Spleen (tissue), 11 donors: ENCODE measurements around the gene KCNJ14. TPM values are rescaled to one million over a fixed set of nuclear protein-coding genes. Genes with fewer than 3 reads are reported as not detected.
A peak's percentile ranks its signal among the peaks of the same experiment; 100 is the strongest.

Experiments
- DNase-seq: peaks from one replicate; pipeline ENCODE4 v3.0.0-alpha.2; 2020
- H3K27ac ChIP-seq, 8 donors: fragments of 200-600 bp; sonication (generic) in 7 of 8; 1 replicate in 4 of 8; 2 replicates in 4 of 8; pipeline versions ENCODE4 v1.5.0 to v1.8.0; 2016 to 2021; ENCODE audit warnings: inconsistent platforms in 4 of 8, mild to moderate bottlenecking in 4 of 8, moderate library complexity in 1 of 8
- H3K27me3 ChIP-seq, 7 donors: fragments of 200-600 bp; sonication (generic) in 6 of 7; replicated peaks in 1 of 7; 1 replicate in 4 of 7; 2 replicates in 3 of 7; pipeline versions ENCODE4 v1.5.0 to v1.8.0; 2016 to 2021; ENCODE audit warnings: inconsistent platforms in 3 of 7, mild to moderate bottlenecking in 1 of 7
- H3K36me3 ChIP-seq, 6 donors: fragments of 200-600 bp; sonication (generic) in 5 of 6; 1 replicate in 4 of 6; 2 replicates in 2 of 6; pipeline versions ENCODE4 v1.5.0 to v1.8.0; 2016 to 2021; ENCODE audit warnings: inconsistent platforms in 2 of 6
- H3K4me1 ChIP-seq, 6 donors: fragments of 200-600 bp; sonication (generic) in 5 of 6; 1 replicate in 3 of 6; 2 replicates in 3 of 6; pipeline versions ENCODE4 v1.5.0 to v1.8.0; 2016 to 2021; ENCODE audit warnings: inconsistent platforms in 3 of 6
- H3K4me3 ChIP-seq, 8 donors: fragments of 200-600 bp; sonication (generic) in 7 of 8; 1 replicate in 4 of 8; 2 replicates in 4 of 8; pipeline versions ENCODE4 v1.5.0 to v1.8.0; 2016 to 2021; ENCODE audit warnings: inconsistent platforms in 4 of 8, mild to moderate bottlenecking in 4 of 8, moderate library complexity in 2 of 8
- H3K9me3 ChIP-seq, 8 donors: fragments of 200-600 bp; sonication (generic) in 7 of 8; 1 replicate in 4 of 8; 2 replicates in 4 of 8; pipeline versions ENCODE4 v1.5.0 to v1.8.0; 2016 to 2021; ENCODE audit warnings: inconsistent platforms in 4 of 8
- CTCF ChIP-seq, 11 experiments: fragments of 200-600 bp in 7 of 11; fragments of 450-650 bp in 4 of 11; sonication (generic) in 4 of 11; IDR thresholded peaks in 8 of 11; conservative IDR thresholded peaks in 3 of 11; 1 replicate in 7 of 11; 2 replicates in 4 of 11; pipeline versions ENCODE4 v1.4.0 to v1.8.0; 2016 to 2021; ENCODE audit warnings: antibody characterized with exemption in 11 of 11, inconsistent platforms in 4 of 11, mild to moderate bottlenecking in 1 of 11
- POLR2A ChIP-seq, 3 donors: fragments of 450-650 bp; IDR thresholded peaks; one replicate each; pipeline ENCODE4 v1.5.1; 2017; ENCODE audit warnings: antibody characterized with exemption in 3 of 3, mild to moderate bottlenecking in 1 of 3
- POLR2AphosphoS5 ChIP-seq, 3 donors: sonication (generic); formaldehyde crosslinking; IDR thresholded peaks; one replicate each; pipeline ENCODE4 v1.5.1; 2017; ENCODE audit warnings: antibody characterized with exemption in 3 of 3
- WGBS, 5 donors: extraction: QIAGEN DNeasy Blood & Tissue Kit in 3 of 5; methylation state at CpG; one replicate each; pipeline versions ENCODE4 v1.1.5 to v1.1.7; 2013 to 2018; 5-methylcytosine and 5-hydroxymethylcytosine counted together
- intact Hi-C: fragments of 100-400 bp; cut with DNase I; formaldehyde crosslinking; loops from one replicate; pipeline ENCODE4 v1.15.0; 2023; ENCODE audit warnings: low total_unique reads
- polyA plus RNA-seq, 3 donors: library from polyadenylated mRNA; stranded (reverse); fragments of 200-250 nt; gene quantifications; one replicate each; pipeline ENCODE4 v1.2.1, GENCODE V29; 2013
- total RNA-seq, 7 donors: library from RNA; depleted of rRNA in 3 of 7; stranded (reverse); fragments of >200 nt in 3 of 7; fragmentation: NEBNext Ultra II Directional in 4 of 7; extraction: Animal tissue kit (Norgen Biotek cat#: 25700) in 4 of 7; gene quantifications; one replicate each; pipeline versions ENCODE4 v1.1.0 to v1.2.1, GENCODE V29; 2016 to 2021
- donor health status: healthy with polysubstance abuse.
- donor health status: DM: no; HTN: no; CAD: no; lungs with moderate emphysema.
- donor health status: DM: no; HTN: no; CAD: no.
- donor health status: Bipolar disorder and iron deficiency.
- donor health status: healthy.
- donor health status: DM: no; HTN: no; CAD: no.
- donor health status: DM: yes; HTN: yes; CAD: no.

KCNJ14 gene
- total and polyA plus RNA-seq, 10 donors: 0.26 to 1.4 (median 0.74) TPM

- Histone ChIP-seq H3K4me1 (peaks cover 0 to 20% (median 12%) of the 10 kb centered on the region in 6 donors), H3K27ac (no peak overlapping the region), H3K4me3 (no peak overlapping the region), H3K9me3 (no peaks in the 10 kb centered on the region), H3K36me3 (no peaks in the 10 kb centered on the region), H3K27me3 (peaks cover 0 to 15% (median 0%) of the 10 kb centered on the region in 7 donors)
- intact Hi-C loops: no loop called here
- WGBS, 5 donors: 69 to 90% (median 81%) methylated on average over 6 to 16 of the region's 16 CpGs
- DNase-seq: no peak
- no peak for TF ChIP-seq CTCF (IDR thresholded peaks at IDR 0.05 in 8 of 11, conservative IDR thresholded peaks at IDR 0.05 in 3 of 11)
- no peak for TF ChIP-seq POLR2AphosphoS5 (IDR thresholded peaks at IDR 0.05)
- no peak for TF ChIP-seq POLR2A (IDR thresholded peaks at IDR 0.05)
Observed at GRCh38 chr19:48421548-48421947, 33.8 kb upstream of the KCNJ14 start.

- Histone ChIP-seq H3K36me3 (no peaks in the 10 kb centered on the region), H3K4me1 (peaks cover 0 to 10% (median 9%) of the 10 kb centered on the region in 6 donors), H3K27me3 (no peaks in the 10 kb centered on the region), H3K4me3 (peak overlapping the region in 1 of 8 donors; percentile 17), H3K9me3 (no peaks in the 10 kb centered on the region), H3K27ac (peak overlapping the region in 4 of 8 donors; percentile 12 to 54 (median 22))
- WGBS, 5 donors: 7 to 12% (median 8%) methylated on average over 8 of the region's 8 CpGs
- DNase-seq: no peak
- intact Hi-C loops: no loop called here
- TF ChIP-seq POLR2AphosphoS5 (IDR thresholded peaks at IDR 0.05) (peak in 1 of 3 donors; percentile 6), CTCF (IDR thresholded peaks at IDR 0.05 in 8 of 11, conservative IDR thresholded peaks at IDR 0.05 in 3 of 11) (no peak), POLR2A (IDR thresholded peaks at IDR 0.05) (no peak)
Observed at GRCh38 chr19:48424694-48425219, 30.6 kb upstream of the KCNJ14 start.

GRCh38 chr19:48428670-48429069 is 26.7 kb upstream of the KCNJ14 start:
- Histone ChIP-seq H3K27me3 (no peaks in the 10 kb centered on the region), H3K27ac (no peak overlapping the region), H3K9me3 (no peaks in the 10 kb centered on the region), H3K4me1 (peaks cover 0 to 10% (median 9%) of the 10 kb centered on the region in 6 donors), H3K36me3 (no peaks in the 10 kb centered on the region), H3K4me3 (no peak overlapping the region)
- no peak for TF ChIP-seq CTCF (IDR thresholded peaks at IDR 0.05 in 8 of 11, conservative IDR thresholded peaks at IDR 0.05 in 3 of 11)
- TF ChIP-seq POLR2A (IDR thresholded peaks at IDR 0.05): no peak
- no peak for TF ChIP-seq POLR2AphosphoS5 (IDR thresholded peaks at IDR 0.05)
- intact Hi-C loops: no loop called here
- 80 to 100% (median 94%) methylated on average over 1 of the region's 1 CpG for WGBS, 5 donors
- DNase-seq: no peak

- WGBS, 5 donors: 61 to 83% (median 67%) methylated on average over 8 of the region's 8 CpGs
- Histone ChIP-seq H3K4me1 (no peaks in the 10 kb centered on the region), H3K4me3 (no peak overlapping the region), H3K36me3 (no peaks in the 10 kb centered on the region), H3K9me3 (no peaks in the 10 kb centered on the region), H3K27ac (no peak overlapping the region), H3K27me3 (peaks cover 0 to 39% (median 4%) of the 10 kb centered on the region in 7 donors)
- no peak for DNase-seq
- intact Hi-C loops: no loop called here
- TF ChIP-seq POLR2A (IDR thresholded peaks at IDR 0.05) (no peak), CTCF (IDR thresholded peaks at IDR 0.05 in 8 of 11, conservative IDR thresholded peaks at IDR 0.05 in 3 of 11) (no peak), POLR2AphosphoS5 (IDR thresholded peaks at IDR 0.05) (no peak)
Observed at GRCh38 chr19:48433337-48433736, 22.0 kb upstream of the KCNJ14 start.
